Naive B cell (primary cell): ENCODE data around the gene CNOT10. TPM values are rescaled to one million over a fixed set of nuclear protein-coding genes. Genes with fewer than 3 reads are reported as not detected.
"Not testable (repeated sequence)": the region's sequence is repeated elsewhere in the genome, so short reads cannot be mapped to it uniquely, and the experiment has no call there.

Source experiments
- ATAC-seq, 2 donors: fragments of 150-1000 bp; cut with Tn5 transposase; 2 replicates each; pipeline ENCODE4 v1.10.0; 2021; ENCODE audit warnings: low read depth in 2 of 2, mild to moderate bottlenecking in 2 of 2, moderate library complexity in 2 of 2
- DNase-seq: peaks from one replicate; pipeline ENCODE4 v3.0.0; 2022
- H3K27ac Mint-ChIP-seq, 6 donors: one replicate each; pipeline ENCODE4 v1.8.0; 2020 to 2022; ENCODE audit warnings: mild to moderate bottlenecking in 6 of 6, mixed read lengths in 6 of 6, moderate library complexity in 5 of 6, inconsistent platforms in 2 of 6
- H3K27me3 Mint-ChIP-seq, 3 donors: one replicate each; pipeline ENCODE4 v1.8.0; 2021 to 2022; ENCODE audit warnings: mixed read lengths in 3 of 3, mild to moderate bottlenecking in 1 of 3
- H3K36me3 Mint-ChIP-seq, 2 donors: one replicate each; pipeline ENCODE4 v1.8.0; 2020 to 2022; ENCODE audit warnings: mixed read lengths in 2 of 2, inconsistent platforms in 1 of 2, mild to moderate bottlenecking in 1 of 2
- H3K4me1 Mint-ChIP-seq, 3 donors: one replicate each; pipeline ENCODE4 v1.8.0; 2020 to 2022; ENCODE audit warnings: mixed read lengths in 3 of 3, inconsistent platforms in 1 of 3, mild to moderate bottlenecking in 1 of 3, moderate library complexity in 1 of 3
- H3K4me3 Mint-ChIP-seq, 8 donors: one replicate each; pipeline ENCODE4 v1.8.0; 2020 to 2022; ENCODE audit warnings: mild to moderate bottlenecking in 8 of 8, mixed read lengths in 8 of 8, moderate library complexity in 8 of 8, inconsistent platforms in 2 of 8
- H3K9me3 Mint-ChIP-seq, 7 donors: one replicate each; pipeline ENCODE4 v1.8.0; 2020 to 2022; ENCODE audit warnings: mixed read lengths in 7 of 7, mild to moderate bottlenecking in 5 of 7, inconsistent platforms in 2 of 7, moderate library complexity in 1 of 7
- polyA plus RNA-seq, 6 donors: library from polyadenylated mRNA; unstranded; fragments of 300-500 nt; fragmentation: Illumina TruSeq; gene quantifications; one replicate each; pipeline ENCODE4 v1.2.3, GENCODE V29; 2021; ENCODE audit warnings: low read depth in 6 of 6

Gene CNOT10
- polyA plus RNA-seq, 6 donors from 2014 or later = 25.9 to 40.6 (median 31.9) TPM

DNA sequence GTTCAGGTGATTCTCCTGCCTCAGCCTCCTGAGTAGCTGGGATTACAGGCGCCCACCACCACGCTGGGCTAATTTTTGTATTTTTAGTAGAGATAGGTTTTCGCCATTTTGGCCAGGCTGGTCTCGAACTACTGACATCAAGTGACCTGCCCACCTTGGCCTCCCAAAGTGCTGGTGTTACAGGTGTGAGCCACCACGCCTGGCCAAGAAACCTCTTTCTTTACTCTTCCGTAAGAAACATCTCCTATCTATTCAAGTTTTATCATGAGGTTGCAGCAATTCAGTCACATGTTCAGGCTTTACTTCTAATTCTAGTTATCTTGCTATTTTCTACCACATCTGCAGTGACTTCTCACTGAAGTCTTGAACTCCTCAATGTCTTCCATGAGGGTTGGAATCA is 15.8 kb upstream of the CNOT10 start:
- H3K27me3 Mint-ChIP-seq = peaks cover 5 to 18% (median 8%) of the 10 kb centered on the region in 3 donors
- not testable (repeated sequence) for H3K4me3 Mint-ChIP-seq, H3K9me3 Mint-ChIP-seq, H3K4me1 Mint-ChIP-seq, H3K36me3 Mint-ChIP-seq, H3K27ac Mint-ChIP-seq, ATAC-seq, DNase-seq

DNA sequence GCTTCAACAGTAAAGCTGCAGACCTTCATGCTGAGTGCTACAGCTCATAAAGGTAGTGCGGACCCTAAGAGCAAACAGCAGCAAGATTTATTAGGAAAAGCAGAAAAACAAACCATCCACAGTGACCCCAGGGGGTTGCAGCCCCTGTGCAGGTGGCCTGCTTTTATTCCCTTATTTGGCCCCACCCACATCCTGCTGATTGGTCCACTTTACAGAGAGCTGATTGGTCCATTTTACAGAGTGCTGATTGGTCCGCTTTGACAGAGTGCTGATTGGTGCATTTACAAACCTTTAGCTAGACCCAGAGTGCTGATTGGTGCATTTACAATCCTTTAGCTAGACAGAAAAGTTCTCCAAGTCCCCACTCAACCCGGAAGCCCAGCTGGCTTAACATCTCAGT is 11.3 kb upstream of the CNOT10 start:
- H3K9me3 Mint-ChIP-seq, DNase-seq, H3K4me1 Mint-ChIP-seq, ATAC-seq, H3K36me3 Mint-ChIP-seq, H3K27ac Mint-ChIP-seq: not testable (repeated sequence)
- Mint-ChIP-seq H3K4me3 (peak overlapping the region in 1 of 8 donors; percentile 62), H3K27me3 (peaks cover 5 to 16% (median 11%) of the 10 kb centered on the region in 3 donors)

DNA sequence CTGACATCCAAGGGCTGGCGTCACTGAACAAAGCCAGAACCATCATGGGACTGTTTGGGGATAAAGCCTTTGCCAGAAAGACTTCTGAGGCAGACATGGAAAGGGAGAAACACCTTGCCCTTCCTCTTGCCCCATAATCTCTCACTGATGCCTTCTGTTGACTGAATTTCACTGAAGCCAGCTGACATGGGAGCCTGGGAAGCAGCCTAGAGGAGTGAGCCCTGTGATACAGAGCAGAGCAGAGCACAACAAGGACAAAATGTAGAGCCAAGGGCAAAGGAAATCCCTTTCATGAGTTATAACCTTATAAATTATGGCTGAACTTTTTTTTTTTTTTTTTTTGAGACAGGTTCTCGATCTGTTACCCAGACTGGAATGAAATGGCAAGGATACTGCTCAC is 9.8 kb upstream of the CNOT10 start:
- ATAC-seq (no peak), DNase-seq (no peak)
- Mint-ChIP-seq H3K27ac (peak overlapping the region in 1 of 6 donors; percentile 38), H3K9me3 (peaks cover 0 to 4% (median 2%) of the 10 kb centered on the region in 7 donors), H3K27me3 (peaks cover 0 to 8% (median 6%) of the 10 kb centered on the region in 3 donors), H3K36me3 (no peaks in the 10 kb centered on the region), H3K4me1 (peaks cover 0 to 2% (median 0%) of the 10 kb centered on the region in 3 donors), H3K4me3 (no peak overlapping the region)

DNA sequence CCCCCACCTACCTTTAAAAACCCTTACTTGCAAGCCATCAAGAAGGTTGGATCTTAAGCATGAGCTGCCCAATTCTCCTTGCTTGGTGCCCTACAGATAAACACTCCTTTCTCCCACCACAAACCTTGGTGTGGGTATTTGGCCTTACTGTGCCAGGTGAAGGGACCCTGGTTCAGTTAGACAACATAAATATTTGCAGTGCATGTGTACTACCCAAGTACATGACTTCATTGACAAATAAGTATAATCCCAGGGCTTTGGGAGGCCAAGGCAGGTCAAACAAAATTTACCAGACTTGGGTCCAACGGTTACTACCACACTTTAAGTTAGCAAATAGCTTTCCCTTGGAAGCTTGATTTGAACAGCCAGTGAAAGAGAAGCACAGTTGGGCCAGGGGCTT is 9.3 kb upstream of the CNOT10 start:
- Mint-ChIP-seq H3K27me3 (peaks cover 0 to 8% (median 6%) of the 10 kb centered on the region in 3 donors), H3K4me1 (peaks cover 0 to 2% (median 0%) of the 10 kb centered on the region in 3 donors), H3K36me3 (no peaks in the 10 kb centered on the region), H3K4me3 (no peak overlapping the region), H3K27ac (no peak overlapping the region), H3K9me3 (peaks cover 0 to 4% (median 2%) of the 10 kb centered on the region in 7 donors)
- DNase-seq = no peak
- ATAC-seq = no peak

DNA sequence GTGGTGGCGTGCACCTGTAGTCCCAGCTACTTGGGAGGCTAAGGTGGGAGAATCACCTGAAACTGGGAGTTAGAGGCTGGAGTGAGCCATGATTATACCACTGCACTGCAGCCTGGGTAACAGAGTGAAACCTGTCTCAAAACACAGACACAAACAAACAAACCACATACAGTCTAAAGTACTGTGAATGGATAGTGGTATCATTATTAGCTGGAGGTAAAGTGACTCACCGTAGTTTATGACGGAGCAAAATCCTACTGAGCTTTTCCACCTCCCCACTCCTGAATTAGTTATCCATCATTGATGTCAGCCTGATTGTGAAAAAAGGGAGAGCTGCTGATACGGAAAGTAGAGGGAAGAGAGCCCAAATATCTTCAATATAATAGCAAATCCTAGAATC is 3.2 kb upstream of the CNOT10 start:
- DNase-seq = no peak
- Mint-ChIP-seq H3K9me3 (no peaks in the 10 kb centered on the region), H3K27ac (peak overlapping the region in 1 of 6 donors; percentile 63), H3K4me3 (peak overlapping the region in 1 of 8 donors; percentile 18), H3K36me3 (no peaks in the 10 kb centered on the region), H3K4me1 (peaks cover 13 to 23% (median 20%) of the 10 kb centered on the region in 3 donors), H3K27me3 (peaks cover 0 to 8% (median 6%) of the 10 kb centered on the region in 3 donors)
- no peak for ATAC-seq

DNA sequence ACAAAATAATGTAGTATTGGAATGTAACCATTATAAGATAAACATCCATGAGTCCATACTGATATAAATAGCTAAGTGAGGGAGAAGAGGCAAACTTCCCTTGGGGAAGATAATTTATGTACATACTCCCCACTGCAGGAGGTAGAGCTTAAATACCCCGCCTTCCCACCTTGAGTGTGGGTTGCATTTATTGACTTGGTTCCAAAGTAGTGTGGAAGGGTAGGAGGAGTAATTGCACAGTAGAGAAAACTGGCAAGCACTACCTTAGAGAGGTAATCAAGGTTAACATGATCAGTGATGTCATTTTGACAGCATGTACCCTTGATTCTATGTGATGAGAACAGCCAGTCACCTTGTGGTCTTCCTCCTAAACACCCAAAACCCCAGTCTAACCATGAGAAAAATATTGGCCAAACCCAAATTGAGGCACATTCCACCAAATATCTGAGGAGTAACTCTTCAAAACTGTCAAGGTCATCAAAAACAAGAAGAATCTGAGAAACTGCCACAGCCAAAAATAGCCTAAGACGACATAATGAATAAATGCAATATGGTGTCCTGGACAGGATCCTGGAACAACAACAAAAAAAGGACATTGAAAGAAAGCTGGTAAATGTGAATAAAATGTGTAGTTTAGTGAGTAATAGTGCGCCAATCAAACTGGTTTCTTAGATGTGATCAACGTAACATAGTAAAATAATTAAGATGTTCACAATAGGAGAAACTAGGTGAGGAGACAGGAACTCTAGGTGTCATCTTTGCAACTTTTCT is 774 bp upstream of the CNOT10 start:
- H3K4me3 Mint-ChIP-seq = peak overlapping the region; percentile 92 to 97 (median 94)
- peak overlapping the region; percentile 95 to 99 (median 98) for H3K27ac Mint-ChIP-seq
- ATAC-seq = no peak
- H3K9me3 Mint-ChIP-seq = no peaks in the 10 kb centered on the region
- H3K27me3 Mint-ChIP-seq = no peaks in the 10 kb centered on the region
- no peak for DNase-seq
- H3K36me3 Mint-ChIP-seq = peaks cover 0 to 7% of the 10 kb centered on the region in 2 donors
- H3K4me1 Mint-ChIP-seq = peaks cover 23 to 36% (median 31%) of the 10 kb centered on the region in 3 donors

DNA sequence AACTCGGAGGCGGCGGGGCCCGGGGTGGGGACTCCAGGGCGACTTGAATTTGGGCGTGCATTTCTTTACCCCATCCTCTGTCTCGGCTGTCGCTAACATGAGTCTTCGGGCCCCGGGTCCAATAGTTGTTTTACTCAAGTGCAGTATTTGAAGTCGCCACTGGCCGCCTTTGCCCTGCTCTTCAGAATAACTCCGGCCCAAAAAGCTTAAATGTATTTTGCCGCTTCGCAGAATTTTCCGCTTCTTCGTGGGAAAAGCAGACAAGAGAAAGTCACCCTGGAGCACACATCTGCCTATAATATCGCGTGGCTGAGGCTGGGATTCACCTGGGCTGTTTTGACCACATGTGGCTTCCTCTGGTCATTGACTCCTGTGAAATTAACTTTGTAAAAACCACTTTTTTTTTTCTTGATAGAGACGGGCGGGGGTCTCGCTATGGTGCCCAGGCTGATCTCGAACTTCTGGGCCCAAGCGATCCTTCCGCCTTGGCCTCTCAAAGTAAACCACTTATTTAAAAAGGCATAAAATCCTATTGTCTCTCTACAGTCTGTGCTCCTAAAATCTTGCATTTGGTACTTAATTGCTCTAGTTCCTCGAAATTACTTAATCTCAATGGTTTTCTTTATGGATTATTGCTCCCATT is 676 bp downstream of the CNOT10 start:
- no peaks in the 10 kb centered on the region for H3K27me3 Mint-ChIP-seq
- H3K4me3 Mint-ChIP-seq = peak overlapping the region; percentile 92 to 97 (median 94)
- H3K9me3 Mint-ChIP-seq = no peaks in the 10 kb centered on the region
- peaks cover 0 to 14% of the 10 kb centered on the region in 2 donors for H3K36me3 Mint-ChIP-seq
- DNase-seq (no peak), ATAC-seq (peak in 1 of 2 donors; percentile 29)
- H3K4me1 Mint-ChIP-seq = peaks cover 31 to 43% (median 31%) of the 10 kb centered on the region in 3 donors
- peak overlapping the region; percentile 95 to 99 (median 97) for H3K27ac Mint-ChIP-seq

DNA sequence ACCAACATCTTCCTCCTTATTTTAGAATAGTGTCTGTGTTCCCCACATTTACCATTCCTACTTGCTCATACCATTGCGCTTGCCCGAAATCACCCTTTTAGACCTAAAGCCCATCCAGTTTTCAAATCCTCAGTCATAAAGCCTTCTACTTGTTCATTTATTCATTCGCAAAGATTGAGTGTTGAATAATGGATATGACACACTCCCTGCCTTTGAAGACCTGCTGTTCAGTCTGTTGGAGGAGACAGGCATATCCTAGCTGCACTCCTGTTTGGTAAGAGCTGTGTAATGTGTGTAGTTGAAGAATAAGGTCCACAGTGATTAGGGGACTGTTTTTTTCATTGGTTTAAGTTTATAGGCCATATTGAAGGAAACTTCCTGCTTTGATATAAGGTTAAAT is 1.7 kb downstream of the CNOT10 start:
- no peak for ATAC-seq
- H3K9me3 Mint-ChIP-seq = no peaks in the 10 kb centered on the region
- peak overlapping the region; percentile 44 to 98 (median 96) for H3K27ac Mint-ChIP-seq
- peaks cover 0 to 14% of the 10 kb centered on the region in 2 donors for H3K36me3 Mint-ChIP-seq
- DNase-seq = no peak
- H3K4me3 Mint-ChIP-seq = peak overlapping the region in 7 of 8 donors; percentile 20 to 96 (median 84)
- no peaks in the 10 kb centered on the region for H3K27me3 Mint-ChIP-seq
- H3K4me1 Mint-ChIP-seq = peaks cover 31 to 43% (median 31%) of the 10 kb centered on the region in 3 donors

DNA sequence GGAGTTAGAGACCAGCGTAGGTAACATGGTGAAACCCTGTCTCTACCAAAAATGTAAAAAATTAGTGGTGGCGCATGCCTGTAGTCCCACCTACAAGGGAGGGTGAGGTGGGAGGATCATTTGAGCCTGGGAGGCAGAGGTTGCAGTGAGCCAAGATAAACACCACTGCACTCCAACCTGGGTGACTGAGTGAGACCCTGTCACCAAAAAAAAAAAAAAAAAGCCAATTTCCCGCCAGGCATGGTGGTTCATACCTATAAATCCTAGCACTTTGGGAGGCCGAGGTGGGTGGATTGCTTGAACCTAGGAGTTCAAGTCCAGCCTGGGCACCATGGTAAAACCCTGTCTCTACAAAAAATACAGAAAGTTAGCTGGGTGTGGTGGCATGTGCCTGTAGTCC is 6.9 kb downstream of the CNOT10 start:
- DNase-seq (no peak), ATAC-seq (no peak)
- Mint-ChIP-seq H3K4me3 (no peak overlapping the region), H3K4me1 (peaks cover 17 to 32% (median 20%) of the 10 kb centered on the region in 3 donors), H3K27ac (no peak overlapping the region), H3K36me3 (peaks cover 0 to 14% of the 10 kb centered on the region in 2 donors), H3K27me3 (no peaks in the 10 kb centered on the region), H3K9me3 (no peaks in the 10 kb centered on the region)

DNA sequence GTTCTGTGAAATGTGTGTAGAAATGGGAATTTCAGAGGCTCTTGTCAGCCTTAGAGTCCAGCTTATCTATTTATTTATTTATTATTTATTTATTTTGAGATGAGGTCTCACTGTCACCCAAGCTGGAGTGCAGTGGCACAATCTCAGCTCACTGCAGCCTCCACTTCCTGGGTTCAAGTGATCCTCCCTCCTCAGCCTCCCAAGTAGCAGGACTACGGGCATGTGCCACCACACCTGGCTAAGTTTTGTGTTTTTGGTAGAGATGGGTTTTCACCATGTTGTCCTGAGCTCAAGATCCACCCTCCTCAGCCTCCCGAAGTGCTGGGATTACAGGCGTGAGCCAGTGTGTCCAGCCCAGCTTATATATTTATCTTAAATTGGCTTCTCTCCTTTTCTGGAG is 11.5 kb downstream of the CNOT10 start:
- ATAC-seq (no peak), DNase-seq (no peak)
- Mint-ChIP-seq H3K36me3 (no peaks in the 10 kb centered on the region), H3K4me1 (peaks cover 10 to 31% (median 25%) of the 10 kb centered on the region in 3 donors), H3K27me3 (no peaks in the 10 kb centered on the region), H3K27ac (no peak overlapping the region), H3K4me3 (peak overlapping the region in 1 of 8 donors; percentile 69), H3K9me3 (no peaks in the 10 kb centered on the region)

DNA sequence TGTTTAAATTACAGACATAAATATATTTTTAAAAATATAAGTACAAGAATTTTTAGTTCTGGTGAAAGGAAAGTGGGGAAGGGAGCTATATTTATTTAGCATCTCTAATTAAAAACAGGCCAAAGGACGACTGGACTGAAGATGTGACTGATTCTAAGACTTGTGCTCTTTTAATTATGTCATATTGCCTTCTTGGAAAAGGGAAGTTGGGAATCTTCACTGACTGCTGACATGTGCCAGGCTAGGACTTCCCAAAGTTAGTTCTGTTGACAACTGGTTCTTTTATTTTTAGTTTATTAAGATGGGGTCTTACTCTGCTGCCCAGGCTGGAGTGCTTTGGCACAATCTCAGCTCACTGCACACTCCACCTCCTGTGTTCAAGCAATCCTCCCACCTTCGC is 13.5 kb downstream of the CNOT10 start:
- Mint-ChIP-seq H3K4me1 (peaks cover 15 to 41% (median 32%) of the 10 kb centered on the region in 3 donors), H3K4me3 (no peak overlapping the region), H3K27ac (peak overlapping the region in 1 of 6 donors; percentile 30), H3K27me3 (no peaks in the 10 kb centered on the region), H3K9me3 (no peaks in the 10 kb centered on the region), H3K36me3 (no peaks in the 10 kb centered on the region)
- no peak for DNase-seq
- ATAC-seq = no peak

DNA sequence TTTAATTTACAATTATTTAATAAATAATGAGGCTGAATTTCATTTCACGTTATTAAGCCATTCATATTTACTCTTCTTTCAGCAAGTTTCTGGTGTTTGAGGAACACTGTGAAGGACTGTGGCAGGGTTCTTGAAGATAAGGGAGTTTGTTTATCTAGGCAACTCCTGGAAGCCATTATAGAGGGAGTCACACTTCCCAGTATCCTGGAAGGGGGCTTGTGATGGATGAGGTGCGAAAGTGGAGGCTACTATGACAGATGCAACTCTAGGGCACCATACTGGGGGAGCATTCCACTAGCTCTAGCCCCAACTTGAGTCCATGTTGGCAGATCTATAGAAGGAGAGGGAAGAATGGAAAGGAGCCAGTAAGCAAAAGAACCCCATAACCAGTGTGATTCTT is 14.4 kb downstream of the CNOT10 start:
- Mint-ChIP-seq H3K4me3 (no peak overlapping the region), H3K9me3 (no peaks in the 10 kb centered on the region)

DNA sequence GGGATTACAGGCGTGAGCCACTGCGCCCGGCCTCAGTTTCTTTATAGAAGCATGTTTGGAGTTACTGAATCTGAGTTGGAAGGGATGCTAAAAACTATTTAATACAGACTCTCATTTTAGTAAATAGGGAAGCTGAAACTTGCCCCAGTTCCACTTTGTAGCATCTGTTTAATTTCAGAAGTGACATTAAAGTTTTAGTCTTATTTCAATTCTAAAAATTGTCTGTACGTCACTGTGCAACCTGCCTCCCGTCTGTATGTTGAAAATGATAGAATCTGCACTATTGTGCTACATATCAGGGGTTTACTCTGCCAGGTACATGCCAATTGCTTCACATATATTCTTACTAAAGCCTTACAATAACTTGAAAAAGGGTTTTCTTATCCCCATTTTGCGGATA is 15.3 kb downstream of the CNOT10 start:
- DNase-seq (no peak), ATAC-seq (peak; percentile 21 to 41)
- H3K9me3 Mint-ChIP-seq = no peaks in the 10 kb centered on the region
- no peaks in the 10 kb centered on the region for H3K27me3 Mint-ChIP-seq
- H3K36me3 Mint-ChIP-seq = no peaks in the 10 kb centered on the region
- H3K27ac Mint-ChIP-seq = peak overlapping the region in 1 of 6 donors; percentile 57
- H3K4me3 Mint-ChIP-seq = peak overlapping the region in 1 of 8 donors; percentile 9
- peaks cover 17 to 36% (median 28%) of the 10 kb centered on the region in 3 donors for H3K4me1 Mint-ChIP-seq

More for the DNA sequence above, 14.4 kb downstream of the CNOT10 start:
- Mint-ChIP-seq H3K27me3 (no peaks in the 10 kb centered on the region), H3K36me3 (no peaks in the 10 kb centered on the region), H3K27ac (peak overlapping the region in 1 of 6 donors; percentile 60), H3K4me1 (peaks cover 17 to 43% (median 33%) of the 10 kb centered on the region in 3 donors)
- DNase-seq (no peak), ATAC-seq (no peak)
